CD4-positive, CD25-positive, alpha-beta regulatory T cell (primary cell): Measurements from ENCODE around the gene ENHO. TPM values are rescaled to one million over a fixed set of nuclear protein-coding genes. Genes with fewer than 3 reads are reported as not detected.

ENCODE experiments used
- ATAC-seq, 2 donors: fragments of 150-1000 bp; cut with Tn5 transposase; one replicate each; pipeline ENCODE4 v1.10.0; 2021; ENCODE audit warnings: low read depth in 2 of 2, moderate number of reproducible peaks in 2 of 2, moderate library complexity in 1 of 2
- DNase-seq, 3 donors: peaks; one replicate each; pipeline versions ENCODE4 v3.0.0 to v3.0.0-alpha.2; 2012 to 2022; ENCODE audit warnings: mixed read lengths in 1 of 3
- H3K27ac ChIP-seq: one replicate; pipeline ENCODE4 v1.7.0; 2013; ENCODE audit warnings: mild to moderate bottlenecking, low read length; ENCODE audit not compliant: insufficient read depth, poor library complexity, severe bottlenecking
- H3K27me3 ChIP-seq: one replicate; pipeline ENCODE4 v1.7.0; 2013; ENCODE audit warnings: low read length; ENCODE audit not compliant: control insufficient read depth, insufficient read depth
- H3K36me3 ChIP-seq: one replicate; pipeline ENCODE4 v1.7.0; 2013; ENCODE audit warnings: mild to moderate bottlenecking, low read length, moderate library complexity; ENCODE audit not compliant: control insufficient read depth, insufficient read depth
- H3K4me1 ChIP-seq: 2 replicates; pipeline ENCODE4 v1.7.0; 2013; ENCODE audit warnings: mild to moderate bottlenecking, low read length; ENCODE audit not compliant: insufficient read depth, control insufficient read depth, poor library complexity, severe bottlenecking
- H3K4me3 ChIP-seq: one replicate; pipeline ENCODE4 v1.7.0; 2013; ENCODE audit warnings: low read depth, mild to moderate bottlenecking, low read length, moderate library complexity
- H3K9me3 ChIP-seq, 2 experiments: 1 replicate in 1 of 2; 2 replicates in 1 of 2; pipeline ENCODE4 v1.7.0; 2013; ENCODE audit warnings: low read length in 2 of 2, mild to moderate bottlenecking in 1 of 2, moderate library complexity in 1 of 2; ENCODE audit not compliant: control insufficient read depth in 2 of 2
- H3K27ac Mint-ChIP-seq, 3 donors: one replicate each; pipeline ENCODE4 v1.8.0; 2020 to 2022; ENCODE audit warnings: mild to moderate bottlenecking in 3 of 3, mixed read lengths in 3 of 3, moderate library complexity in 2 of 3
- H3K27me3 Mint-ChIP-seq: one replicate; pipeline ENCODE4 v1.8.0; 2022; ENCODE audit warnings: mild to moderate bottlenecking, mixed read lengths
- H3K36me3 Mint-ChIP-seq: one replicate; pipeline ENCODE4 v1.8.0; 2020; ENCODE audit warnings: mixed read lengths
- H3K4me1 Mint-ChIP-seq, 4 donors: one replicate each; pipeline ENCODE4 v1.8.0; 2020 to 2022; ENCODE audit warnings: mixed read lengths in 4 of 4, mild to moderate bottlenecking in 1 of 4
- H3K4me3 Mint-ChIP-seq, 4 donors: one replicate each; pipeline ENCODE4 v1.8.0; 2020 to 2022; ENCODE audit warnings: mild to moderate bottlenecking in 4 of 4, mixed read lengths in 4 of 4, moderate library complexity in 3 of 4
- H3K9me3 Mint-ChIP-seq, 7 donors: one replicate each; pipeline ENCODE4 v1.8.0; 2020 to 2022; ENCODE audit warnings: mixed read lengths in 7 of 7, mild to moderate bottlenecking in 3 of 7, moderate library complexity in 2 of 7
- polyA plus RNA-seq, 4 donors: library from polyadenylated mRNA; unstranded; fragments of 300-500 nt; fragmentation: Illumina TruSeq; gene quantifications; one replicate each; pipeline ENCODE4 v1.2.3, GENCODE V29; 2021
- total RNA-seq: library from RNA; stranded (reverse); gene quantifications from one replicate; pipeline ENCODE4 v1.2.3, GENCODE V29; 2022

Gene ENHO
- total and polyA plus RNA-seq, 5 donors from 2014 or later = 0.16 to 0.37 TPM; not detected in 3

GRCh38 chr9:34508463-34508862 is 14.3 kb downstream of the ENHO start:
- Mint-ChIP-seq H3K27ac (no peak overlapping the region), H3K36me3 (no peaks in the 10 kb centered on the region), H3K4me1 (peaks cover 0 to 2% (median 0%) of the 10 kb centered on the region in 4 donors), H3K4me3 (no peak overlapping the region), H3K27me3 (no peaks in the 10 kb centered on the region), H3K9me3 (no peaks in the 10 kb centered on the region)
- H3K36me3 ChIP-seq = no peaks in the 10 kb centered on the region
- no peak for ATAC-seq
- H3K27ac ChIP-seq = no peak overlapping the region
- H3K9me3 ChIP-seq = no peaks in the 10 kb centered on the region
- no peak for DNase-seq
- no peaks in the 10 kb centered on the region for H3K27me3 ChIP-seq
- H3K4me1 ChIP-seq = no peaks in the 10 kb centered on the region
- H3K4me3 ChIP-seq = no peak overlapping the region

- Mint-ChIP-seq H3K4me3 (no peak overlapping the region), H3K4me1 (peaks cover 0 to 2% (median 0%) of the 10 kb centered on the region in 4 donors), H3K27ac (no peak overlapping the region), H3K27me3 (no peaks in the 10 kb centered on the region), H3K9me3 (no peaks in the 10 kb centered on the region), H3K36me3 (no peaks in the 10 kb centered on the region)
- no peaks in the 10 kb centered on the region for H3K36me3 ChIP-seq
- H3K27ac ChIP-seq = no peak overlapping the region
- H3K4me3 ChIP-seq = no peak overlapping the region
- no peak for ATAC-seq
- H3K4me1 ChIP-seq = no peaks in the 10 kb centered on the region
- no peaks in the 10 kb centered on the region for H3K9me3 ChIP-seq
- H3K27me3 ChIP-seq = no peaks in the 10 kb centered on the region
- no peak for DNase-seq
These were observed 14.8 kb downstream of the ENHO start for GRCh38 chr9:34507966-34508365.

GRCh38 chr9:34507556-34507955 is 15.2 kb downstream of the ENHO start:
- H3K9me3 ChIP-seq = no peaks in the 10 kb centered on the region
- H3K9me3 Mint-ChIP-seq = no peaks in the 10 kb centered on the region
- H3K27ac Mint-ChIP-seq = no peak overlapping the region
- no peaks in the 10 kb centered on the region for H3K27me3 Mint-ChIP-seq
- H3K4me1 Mint-ChIP-seq = peaks cover 0 to 2% (median 0%) of the 10 kb centered on the region in 4 donors
- H3K4me3 ChIP-seq = no peak overlapping the region
- ATAC-seq (no peak), DNase-seq (no peak)
- no peaks in the 10 kb centered on the region for H3K4me1 ChIP-seq
- H3K36me3 ChIP-seq = no peaks in the 10 kb centered on the region
- no peak overlapping the region for H3K4me3 Mint-ChIP-seq
- no peak overlapping the region for H3K27ac ChIP-seq
- H3K27me3 ChIP-seq = no peaks in the 10 kb centered on the region
- H3K36me3 Mint-ChIP-seq = no peaks in the 10 kb centered on the region

- H3K4me1 ChIP-seq = no peaks in the 10 kb centered on the region
- H3K4me3 ChIP-seq = no peak overlapping the region
- DNase-seq (no peak), ATAC-seq (no peak)
- no peaks in the 10 kb centered on the region for H3K27me3 ChIP-seq
- Mint-ChIP-seq H3K27ac (no peak overlapping the region), H3K4me3 (no peak overlapping the region), H3K36me3 (no peaks in the 10 kb centered on the region), H3K4me1 (peaks cover 0 to under 1% (median 0%) of the 10 kb centered on the region in 4 donors), H3K9me3 (no peaks in the 10 kb centered on the region), H3K27me3 (no peaks in the 10 kb centered on the region)
- H3K36me3 ChIP-seq = no peaks in the 10 kb centered on the region
- no peak overlapping the region for H3K27ac ChIP-seq
- H3K9me3 ChIP-seq = no peaks in the 10 kb centered on the region
These were observed 16.2 kb downstream of the ENHO start for GRCh38 chr9:34506623-34507022.

- Histone ChIP-seq H3K27ac (no peak overlapping the region), H3K9me3 (no peaks in the 10 kb centered on the region), H3K4me3 (no peak overlapping the region), H3K36me3 (no peaks in the 10 kb centered on the region), H3K27me3 (no peaks in the 10 kb centered on the region), H3K4me1 (no peaks in the 10 kb centered on the region)
- Mint-ChIP-seq H3K27ac (no peak overlapping the region), H3K36me3 (no peaks in the 10 kb centered on the region), H3K4me1 (peaks cover 0 to 1% (median 0%) of the 10 kb centered on the region in 4 donors), H3K9me3 (no peaks in the 10 kb centered on the region), H3K27me3 (peaks cover 5% of the 10 kb centered on the region), H3K4me3 (no peak overlapping the region)
- DNase-seq (no peak), ATAC-seq (no peak)
These were observed 17.2 kb downstream of the ENHO start for GRCh38 chr9:34505370-34506120.

GRCh38 chr9:34503406-34503805 is 19.4 kb downstream of the ENHO start:
- no peaks in the 10 kb centered on the region for H3K9me3 ChIP-seq
- H3K36me3 Mint-ChIP-seq = no peaks in the 10 kb centered on the region
- peaks cover 0 to 2% (median 0%) of the 10 kb centered on the region in 4 donors for H3K4me1 Mint-ChIP-seq

GRCh38 chr9:34502891-34503290 is 19.9 kb downstream of the ENHO start:
- Histone ChIP-seq H3K27ac (no peak overlapping the region), H3K36me3 (no peaks in the 10 kb centered on the region), H3K9me3 (no peaks in the 10 kb centered on the region), H3K27me3 (peaks cover 2% of the 10 kb centered on the region), H3K4me3 (no peak overlapping the region), H3K4me1 (no peaks in the 10 kb centered on the region)
- peaks cover 0 to 2% (median 0%) of the 10 kb centered on the region in 4 donors for H3K4me1 Mint-ChIP-seq
- no peaks in the 10 kb centered on the region for H3K9me3 Mint-ChIP-seq
- no peak for DNase-seq
- no peak overlapping the region for H3K4me3 Mint-ChIP-seq
- H3K27ac Mint-ChIP-seq = no peak overlapping the region
- no peak for ATAC-seq
- no peaks in the 10 kb centered on the region for H3K36me3 Mint-ChIP-seq
- H3K27me3 Mint-ChIP-seq = peaks cover 8% of the 10 kb centered on the region

More at GRCh38 chr9:34503406-34503805, 19.4 kb downstream of the ENHO start:
- Histone ChIP-seq H3K36me3 (no peaks in the 10 kb centered on the region), H3K4me3 (no peak overlapping the region), H3K27ac (no peak overlapping the region), H3K4me1 (no peaks in the 10 kb centered on the region), H3K27me3 (peaks cover 2% of the 10 kb centered on the region)
- ATAC-seq (no peak), DNase-seq (no peak)
- Mint-ChIP-seq H3K4me3 (no peak overlapping the region), H3K27me3 (peaks cover 8% of the 10 kb centered on the region), H3K9me3 (no peaks in the 10 kb centered on the region), H3K27ac (no peak overlapping the region)

- ATAC-seq (no peak), DNase-seq (no peak)
- no peaks in the 10 kb centered on the region for H3K36me3 Mint-ChIP-seq
- H3K4me1 Mint-ChIP-seq = peaks cover 0 to 2% (median 0%) of the 10 kb centered on the region in 4 donors
- Histone ChIP-seq H3K27ac (no peak overlapping the region), H3K9me3 (no peaks in the 10 kb centered on the region), H3K4me1 (no peaks in the 10 kb centered on the region), H3K4me3 (no peak overlapping the region), H3K36me3 (no peaks in the 10 kb centered on the region), H3K27me3 (peaks cover 2% of the 10 kb centered on the region)
- no peak overlapping the region for H3K27ac Mint-ChIP-seq
- no peak overlapping the region for H3K4me3 Mint-ChIP-seq
- peaks cover 8% of the 10 kb centered on the region for H3K27me3 Mint-ChIP-seq
- H3K9me3 Mint-ChIP-seq = no peaks in the 10 kb centered on the region
These were observed 20.3 kb downstream of the ENHO start for GRCh38 chr9:34502471-34502870.
